Right atrium auricular region (tissue), 2 donors: ENCODE measurements around the gene RNASEL. TPM values are rescaled to one million over a fixed set of nuclear protein-coding genes. Genes with fewer than 3 reads are reported as not detected.

Experiments used
- DNase-seq: peaks from one replicate; pipeline ENCODE4 v3.0.0-alpha.2; 2019; ENCODE audit warnings: low spot score
- H3K27ac ChIP-seq, 2 donors: fragments of 200-600 bp; sonication (generic); 1 replicate in 1 of 2; 2 replicates in 1 of 2; pipeline ENCODE4 v1.5.1; 2016 to 2019
- H3K27me3 ChIP-seq, 2 donors: fragments of 200-600 bp; sonication (generic); one replicate each; pipeline versions ENCODE4 v1.5.1 to v1.6.0; 2017 to 2019
- H3K36me3 ChIP-seq: fragments of 200-600 bp; sonication (generic); one replicate; pipeline ENCODE4 v1.5.1; 2016
- H3K4me1 ChIP-seq, 2 donors: fragments of 200-600 bp; sonication (generic); one replicate each; pipeline versions ENCODE4 v1.5.1 to v1.6.0; 2017 to 2019
- H3K4me3 ChIP-seq, 2 donors: fragments of 200-600 bp; sonication (generic); 1 replicate in 1 of 2; 2 replicates in 1 of 2; pipeline ENCODE4 v1.5.1; 2017 to 2019; ENCODE audit warnings: mild to moderate bottlenecking in 1 of 2, moderate library complexity in 1 of 2
- H3K9me3 ChIP-seq, 2 donors: fragments of 200-600 bp; sonication (generic); one replicate each; pipeline ENCODE4 v1.5.1; 2019
- total RNA-seq, 2 donors: library from RNA; depleted of rRNA; stranded (reverse); fragments of >200 nt; gene quantifications; one replicate each; pipeline ENCODE4 v1.1.0, GENCODE V29; 2016
- TF ChIP-seq, protein P1 (sequence below), 2 donors: fragments of 200-600 bp; sonication (generic); IDR thresholded peaks; one replicate each; pipeline ENCODE4 v1.5.1; 2019; ENCODE audit warnings: antibody characterized with exemption in 2 of 2

The RNASEL gene, protein sequence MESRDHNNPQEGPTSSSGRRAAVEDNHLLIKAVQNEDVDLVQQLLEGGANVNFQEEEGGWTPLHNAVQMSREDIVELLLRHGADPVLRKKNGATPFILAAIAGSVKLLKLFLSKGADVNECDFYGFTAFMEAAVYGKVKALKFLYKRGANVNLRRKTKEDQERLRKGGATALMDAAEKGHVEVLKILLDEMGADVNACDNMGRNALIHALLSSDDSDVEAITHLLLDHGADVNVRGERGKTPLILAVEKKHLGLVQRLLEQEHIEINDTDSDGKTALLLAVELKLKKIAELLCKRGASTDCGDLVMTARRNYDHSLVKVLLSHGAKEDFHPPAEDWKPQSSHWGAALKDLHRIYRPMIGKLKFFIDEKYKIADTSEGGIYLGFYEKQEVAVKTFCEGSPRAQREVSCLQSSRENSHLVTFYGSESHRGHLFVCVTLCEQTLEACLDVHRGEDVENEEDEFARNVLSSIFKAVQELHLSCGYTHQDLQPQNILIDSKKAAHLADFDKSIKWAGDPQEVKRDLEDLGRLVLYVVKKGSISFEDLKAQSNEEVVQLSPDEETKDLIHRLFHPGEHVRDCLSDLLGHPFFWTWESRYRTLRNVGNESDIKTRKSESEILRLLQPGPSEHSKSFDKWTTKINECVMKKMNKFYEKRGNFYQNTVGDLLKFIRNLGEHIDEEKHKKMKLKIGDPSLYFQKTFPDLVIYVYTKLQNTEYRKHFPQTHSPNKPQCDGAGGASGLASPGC
- total RNA-seq, result 1 to 10 TPM; 2.0 to 4.5 TPM

DNA sequence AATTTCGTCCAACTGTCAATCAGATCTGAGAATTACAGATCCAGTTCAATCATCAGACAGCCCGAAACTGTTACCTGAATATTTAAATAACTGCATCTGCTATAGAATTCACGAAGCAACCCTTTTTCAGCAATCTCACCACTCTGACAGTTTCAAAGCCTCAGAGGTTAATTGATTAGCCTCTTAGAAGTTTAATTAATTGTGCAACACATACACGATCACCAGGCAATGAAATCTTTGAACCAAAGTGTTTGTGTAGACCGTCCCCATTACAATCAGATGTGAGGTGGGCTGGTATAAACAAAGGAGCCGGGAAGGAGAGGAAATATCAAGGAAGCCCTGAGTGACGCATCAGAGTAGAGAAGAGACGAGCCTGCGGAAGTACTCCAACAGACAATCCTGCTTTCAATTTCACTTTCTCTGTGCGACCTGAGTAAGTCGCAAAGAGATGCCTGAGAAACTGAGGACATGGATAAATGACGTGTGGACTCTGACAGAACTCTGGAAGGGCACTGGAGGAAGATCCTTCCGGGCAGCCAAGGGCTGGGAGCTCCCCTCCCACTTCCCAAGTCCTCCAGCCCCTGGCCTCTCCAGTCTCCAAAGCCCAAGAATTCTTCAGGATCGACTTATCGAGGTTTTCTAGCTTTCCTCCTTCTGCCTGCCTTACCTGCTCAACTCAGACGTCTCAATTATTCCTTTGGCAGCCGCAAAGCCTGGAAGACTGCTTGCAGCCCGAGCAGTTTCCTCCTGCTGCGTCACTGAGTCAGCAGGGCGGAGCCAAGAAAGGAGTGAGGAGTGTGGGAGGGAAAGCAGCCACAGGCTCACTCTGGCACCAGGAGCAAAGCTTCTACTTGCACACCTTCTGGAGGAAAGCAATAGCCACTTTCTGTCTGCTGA lies at the start of gene RNASEL:
RNASEL (minus strand) TSS at position 757 of the 897 bp plus-strand sequence. CDS start 2,450 bp downstream, outside the sequence.
- H3K27me3 ChIP-seq, result no peaks in the 10 kb centered on the region
- peaks cover 4% of the 10 kb centered on the region for H3K36me3 ChIP-seq
- DNase-seq, result peak; percentile 74
- peaks cover 0 to 21% of the 10 kb centered on the region in 2 donors for H3K4me1 ChIP-seq
- H3K9me3 ChIP-seq, result no peaks in the 10 kb centered on the region
- H3K27ac ChIP-seq, result peak within 1 kb of the TSS; percentile 83 to 93
- peak within 1 kb of the TSS; percentile 68 to 73 for H3K4me3 ChIP-seq
- TF ChIP-seq, protein P1, sequence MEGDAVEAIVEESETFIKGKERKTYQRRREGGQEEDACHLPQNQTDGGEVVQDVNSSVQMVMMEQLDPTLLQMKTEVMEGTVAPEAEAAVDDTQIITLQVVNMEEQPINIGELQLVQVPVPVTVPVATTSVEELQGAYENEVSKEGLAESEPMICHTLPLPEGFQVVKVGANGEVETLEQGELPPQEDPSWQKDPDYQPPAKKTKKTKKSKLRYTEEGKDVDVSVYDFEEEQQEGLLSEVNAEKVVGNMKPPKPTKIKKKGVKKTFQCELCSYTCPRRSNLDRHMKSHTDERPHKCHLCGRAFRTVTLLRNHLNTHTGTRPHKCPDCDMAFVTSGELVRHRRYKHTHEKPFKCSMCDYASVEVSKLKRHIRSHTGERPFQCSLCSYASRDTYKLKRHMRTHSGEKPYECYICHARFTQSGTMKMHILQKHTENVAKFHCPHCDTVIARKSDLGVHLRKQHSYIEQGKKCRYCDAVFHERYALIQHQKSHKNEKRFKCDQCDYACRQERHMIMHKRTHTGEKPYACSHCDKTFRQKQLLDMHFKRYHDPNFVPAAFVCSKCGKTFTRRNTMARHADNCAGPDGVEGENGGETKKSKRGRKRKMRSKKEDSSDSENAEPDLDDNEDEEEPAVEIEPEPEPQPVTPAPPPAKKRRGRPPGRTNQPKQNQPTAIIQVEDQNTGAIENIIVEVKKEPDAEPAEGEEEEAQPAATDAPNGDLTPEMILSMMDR (IDR thresholded peaks at IDR 0.05), result no peak

DNA sequence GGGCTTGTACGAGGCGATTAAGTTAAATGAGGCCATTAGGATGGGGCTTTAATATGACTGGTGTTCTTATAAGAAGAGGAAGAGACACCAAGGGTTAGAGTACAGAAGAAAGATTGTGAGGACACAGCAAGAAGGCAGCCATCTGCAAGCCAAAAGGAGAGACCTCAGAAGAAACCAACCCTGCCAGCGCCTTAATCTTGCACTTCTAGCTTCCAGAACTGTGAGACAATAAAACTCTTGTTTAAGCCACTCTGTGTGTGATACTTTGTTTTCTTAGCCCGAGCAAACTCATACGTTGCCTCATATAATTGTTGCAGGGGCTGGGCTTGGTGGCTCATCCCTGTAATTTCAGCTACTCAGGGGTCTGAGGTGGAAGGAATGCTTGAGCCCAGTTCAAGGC lies 48.7 kb upstream of the RNASEL start:
- H3K36me3 ChIP-seq, result no peaks in the 10 kb centered on the region
- TF ChIP-seq, protein P1 (IDR thresholded peaks at IDR 0.05), result no peak
- DNase-seq, result no peak
- H3K9me3 ChIP-seq, result no peaks in the 10 kb centered on the region
- H3K27ac ChIP-seq, result no peak overlapping the region
- H3K27me3 ChIP-seq, result no peaks in the 10 kb centered on the region
- H3K4me1 ChIP-seq, result no peaks in the 10 kb centered on the region
- no peak overlapping the region for H3K4me3 ChIP-seq

DNA sequence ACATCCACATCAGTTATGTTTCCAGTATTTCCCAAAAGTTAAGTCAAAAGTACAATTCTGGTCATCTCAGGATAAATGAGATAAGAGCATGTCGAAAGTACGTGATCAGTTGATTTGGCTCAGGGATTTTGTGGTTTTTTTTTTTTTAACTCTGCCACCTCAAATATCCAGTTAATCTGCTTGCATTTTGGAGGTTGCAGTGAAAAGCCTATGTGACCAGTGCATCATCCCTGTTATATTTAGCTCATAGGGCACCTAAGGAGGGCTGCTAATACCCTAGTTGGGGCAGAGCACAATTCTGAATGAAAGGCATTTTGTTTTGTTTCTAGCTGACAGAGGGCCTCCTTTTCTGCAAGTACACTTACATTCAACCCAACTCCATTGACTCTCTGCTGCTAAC lies 46.8 kb upstream of the RNASEL start:
- no peak overlapping the region for H3K4me3 ChIP-seq
- TF ChIP-seq, protein P1 (IDR thresholded peaks at IDR 0.05), result no peak
- no peaks in the 10 kb centered on the region for H3K36me3 ChIP-seq
- peaks cover 0 to 3% of the 10 kb centered on the region in 2 donors for H3K4me1 ChIP-seq
- no peak for DNase-seq
- H3K9me3 ChIP-seq, result no peaks in the 10 kb centered on the region
- no peaks in the 10 kb centered on the region for H3K27me3 ChIP-seq
- H3K27ac ChIP-seq, result no peak overlapping the region

DNA sequence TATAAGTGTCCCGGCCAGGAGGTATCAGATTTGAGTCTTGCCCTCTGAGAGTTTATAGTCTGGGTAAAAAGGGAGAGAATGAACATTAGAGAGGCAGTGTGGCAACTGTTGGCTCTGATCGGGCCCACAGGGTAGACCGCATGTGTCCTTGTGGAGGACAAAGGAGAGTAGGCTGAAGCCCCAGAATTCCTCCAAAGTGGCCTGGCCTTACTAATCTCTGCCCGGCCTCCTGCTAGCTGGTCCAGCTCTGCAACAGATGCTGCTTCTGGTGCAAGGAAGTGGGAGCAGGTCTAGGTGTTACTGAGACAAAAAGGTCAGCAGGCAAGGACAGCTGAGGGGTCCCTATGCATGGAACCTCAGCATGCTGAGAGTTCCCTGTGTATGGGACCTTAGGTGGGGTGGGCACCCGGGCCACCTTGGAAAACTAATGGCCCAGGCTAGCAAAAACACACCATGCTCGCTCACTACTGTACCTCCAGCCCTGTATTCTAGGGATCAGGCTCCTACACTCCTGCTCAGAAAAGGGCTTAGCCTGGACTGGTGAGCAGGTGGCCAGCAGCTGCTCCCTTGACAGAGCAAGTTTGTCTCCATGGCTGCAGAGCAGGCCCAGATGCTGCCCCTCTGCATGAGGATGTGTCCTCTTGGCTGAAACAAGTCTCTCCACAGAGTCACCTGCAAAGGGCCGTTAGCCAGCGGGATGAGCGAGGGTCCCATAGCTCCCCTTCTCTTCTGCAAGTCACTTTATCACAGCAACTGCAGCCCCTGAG lies 45.4 kb upstream of the RNASEL start:
- no peaks in the 10 kb centered on the region for H3K36me3 ChIP-seq
- H3K4me1 ChIP-seq, result peaks cover 0 to 5% of the 10 kb centered on the region in 2 donors
- TF ChIP-seq, protein P1 (IDR thresholded peaks at IDR 0.05), result no peak
- H3K27me3 ChIP-seq, result no peaks in the 10 kb centered on the region
- no peaks in the 10 kb centered on the region for H3K9me3 ChIP-seq
- no peak for DNase-seq
- H3K27ac ChIP-seq, result no peak overlapping the region
- no peak overlapping the region for H3K4me3 ChIP-seq
